Activated effector memory CD4-positive, alpha-beta T cell treated with anti-CD3 and anti-CD28 coated beads, Interleukin-2, amount 50 U/mL, for 16 hours (primary cell): Measurements from ENCODE around the gene GLTPD2.

ENCODE experiments used
- DNase-seq: peaks from one replicate; pipeline ENCODE4 v3.0.0-alpha.2; 2020

The GLTPD2 gene

DNA sequence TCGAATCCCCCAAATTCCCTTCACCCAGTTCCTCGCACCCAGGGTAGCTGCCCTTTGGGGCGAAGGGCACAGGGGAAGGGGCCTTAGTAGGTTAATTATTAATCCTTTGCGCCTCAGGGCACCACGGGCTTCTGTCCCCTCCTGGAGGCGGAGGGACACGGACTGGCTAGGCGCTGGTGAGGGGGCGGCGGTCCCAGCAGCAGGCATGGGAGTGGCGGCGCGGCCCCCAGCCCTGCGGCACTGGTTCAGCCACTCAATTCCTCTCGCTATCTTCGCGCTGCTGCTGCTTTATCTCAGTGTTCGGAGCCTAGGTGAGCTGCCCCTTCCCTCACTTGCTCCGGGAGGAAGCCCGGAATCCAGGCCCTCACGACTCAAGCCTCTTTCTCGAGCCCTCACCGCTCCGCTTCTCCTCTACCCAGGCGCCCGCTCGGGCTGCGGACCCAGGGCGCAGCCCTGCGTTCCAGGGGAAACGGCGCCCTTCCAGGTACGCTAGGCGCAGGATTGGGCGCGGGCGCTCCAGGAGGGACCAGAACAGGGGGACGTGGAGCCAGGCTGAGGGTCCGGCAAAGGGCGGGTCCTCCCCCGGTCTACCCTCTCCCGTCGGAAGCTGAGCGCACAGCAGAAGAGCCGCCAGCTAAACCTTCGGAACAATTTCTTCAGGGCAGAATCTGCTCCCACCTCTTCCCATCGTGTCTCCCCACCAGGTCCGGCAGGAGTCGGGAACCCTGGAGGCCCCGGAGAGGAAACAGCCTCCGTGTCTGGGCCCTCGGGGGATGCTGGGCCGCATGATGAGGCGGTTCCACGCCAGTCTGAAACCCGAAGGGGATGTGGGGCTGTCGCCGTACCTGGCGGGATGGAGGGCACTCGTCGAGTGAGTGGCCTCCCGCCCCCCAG lies at the start of gene GLTPD2:
Gene GLTPD2, plus strand, starts transcription at position 158 of the 894 bp plus-strand sequence. Its CDS starts 48 bp downstream, at position 206.
- no peak for DNase-seq

GRCh38 chr17:4739122-4740024 lies 49.4 kb upstream of the GLTPD2 start, which contains the start of the genes CXCL16 and ZMYND15:
Gene CXCL16, minus strand, starts transcription at chr17:4739928. Its CDS starts 589 bp downstream, at chr17:4739339.
Gene ZMYND15, plus strand, starts transcription at chr17:4739833. Its CDS starts 716 bp downstream, at chr17:4740549.
- DNase-seq: peak; percentile 86

DNA sequence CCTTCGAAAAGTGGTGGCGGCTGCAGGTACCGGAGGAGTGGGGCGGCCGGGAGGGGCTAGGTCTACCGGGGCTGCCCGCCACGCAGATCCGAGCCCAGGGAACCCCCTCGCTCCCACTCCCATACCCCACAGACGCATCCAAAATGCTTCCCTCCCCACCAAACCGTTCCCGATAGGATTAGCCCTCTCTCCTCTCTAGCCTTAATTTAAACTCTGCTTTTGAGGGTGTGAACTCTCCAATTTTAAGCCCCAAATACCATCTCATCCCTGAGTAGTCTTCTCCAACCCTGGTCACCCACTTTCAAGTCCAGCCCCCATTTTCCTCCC lies 48.8 kb upstream of the GLTPD2 start:
- no peak for DNase-seq

DNA sequence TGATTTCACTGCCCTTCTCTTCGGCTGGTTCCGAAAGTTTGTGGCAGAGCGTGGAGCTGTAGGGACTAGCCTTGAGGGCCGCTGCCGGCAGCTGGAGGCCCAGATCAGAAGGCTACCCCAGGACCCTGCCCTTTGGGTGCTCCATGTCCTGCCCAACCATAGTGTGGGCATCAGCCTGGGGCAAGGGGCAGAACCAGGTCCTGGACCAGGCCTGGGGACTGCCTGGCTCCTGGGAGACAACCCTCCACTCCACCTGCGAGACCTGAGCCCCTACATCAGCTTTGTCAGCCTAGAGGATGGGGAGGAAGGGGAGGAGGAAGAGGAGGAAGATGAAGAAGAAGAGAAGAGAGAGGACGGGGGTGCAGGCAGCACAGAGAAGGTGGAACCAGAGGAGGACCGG lies 48.2 kb upstream of the GLTPD2 start:
- no peak for DNase-seq

GRCh38 chr17:4741544-4741943 lies 47.2 kb upstream of the GLTPD2 start:
- no peak for DNase-seq

DNA sequence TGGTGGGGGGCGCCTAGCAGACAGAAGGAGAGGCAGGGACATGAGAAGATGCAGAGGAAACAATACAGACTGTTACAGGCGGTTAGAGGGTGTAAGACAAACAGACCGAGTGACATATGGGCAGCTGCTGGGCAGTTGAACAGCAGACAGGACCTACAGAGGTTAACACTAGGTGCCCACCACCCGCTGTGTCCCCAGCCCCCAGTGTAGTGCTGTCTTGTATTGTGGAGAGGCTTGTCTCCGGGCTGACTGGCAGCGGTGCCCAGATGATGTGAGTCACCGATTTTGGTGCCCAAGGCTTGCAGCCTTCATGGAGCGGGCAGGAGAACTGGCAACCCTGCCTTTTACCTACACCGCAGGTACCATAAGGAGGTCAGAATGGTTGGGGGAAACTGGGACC lies 46.6 kb upstream of the GLTPD2 start:
- no peak for DNase-seq

GRCh38 chr17:4742629-4743028 lies 46.1 kb upstream of the GLTPD2 start:
- no peak for DNase-seq

DNA sequence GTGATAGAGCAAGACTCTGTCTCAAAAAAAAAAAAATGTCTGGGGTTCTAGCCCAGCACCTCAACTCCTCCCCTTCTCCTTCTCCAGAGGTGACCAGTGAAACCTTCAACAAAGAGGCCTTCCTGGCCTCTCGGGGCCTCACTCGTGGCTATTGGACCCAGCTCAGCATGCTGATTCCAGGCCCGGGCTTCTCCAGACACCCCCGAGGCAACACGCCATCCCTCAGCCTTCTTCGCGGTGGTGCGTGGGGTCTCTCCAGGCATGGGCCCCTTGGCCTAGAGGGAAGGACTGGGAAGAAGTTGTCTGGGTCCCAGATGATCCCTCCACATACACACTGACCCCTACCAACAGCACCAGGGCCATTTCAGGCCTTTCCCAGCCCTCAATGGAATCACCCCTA lies 45.5 kb upstream of the GLTPD2 start:
- no peak for DNase-seq

- no peak for DNase-seq
These were observed 44.9 kb upstream of the GLTPD2 start for GRCh38 chr17:4743898-4744297.

- no peak for DNase-seq
These were observed 43.5 kb upstream of the GLTPD2 start for GRCh38 chr17:4744999-4745969.

- DNase-seq: no peak
These were observed 40.9 kb upstream of the GLTPD2 start for GRCh38 chr17:4747847-4748246.

GRCh38 chr17:4748686-4749085 lies 40.1 kb upstream of the GLTPD2 start:
- no peak for DNase-seq

DNA sequence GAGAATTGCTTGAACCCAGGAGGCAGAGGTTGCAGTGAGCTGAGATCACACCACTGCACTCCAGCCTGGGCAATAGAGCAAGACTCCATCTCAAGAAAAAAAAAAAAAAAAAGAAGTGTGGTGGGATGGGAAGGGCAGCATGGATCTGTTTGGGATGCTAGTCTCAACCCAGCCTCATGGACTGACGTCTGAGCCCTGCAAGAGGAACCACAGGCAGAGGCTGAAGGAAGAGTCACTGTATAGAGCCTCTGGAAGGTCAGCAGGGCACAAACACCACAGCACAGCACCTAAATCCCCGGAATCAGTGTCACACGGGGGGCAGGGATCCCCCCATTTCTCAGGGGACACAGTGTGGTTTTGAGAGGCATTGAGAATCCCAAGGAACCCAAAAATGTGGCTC lies 38.2 kb upstream of the GLTPD2 start:
- DNase-seq: no peak

DNA sequence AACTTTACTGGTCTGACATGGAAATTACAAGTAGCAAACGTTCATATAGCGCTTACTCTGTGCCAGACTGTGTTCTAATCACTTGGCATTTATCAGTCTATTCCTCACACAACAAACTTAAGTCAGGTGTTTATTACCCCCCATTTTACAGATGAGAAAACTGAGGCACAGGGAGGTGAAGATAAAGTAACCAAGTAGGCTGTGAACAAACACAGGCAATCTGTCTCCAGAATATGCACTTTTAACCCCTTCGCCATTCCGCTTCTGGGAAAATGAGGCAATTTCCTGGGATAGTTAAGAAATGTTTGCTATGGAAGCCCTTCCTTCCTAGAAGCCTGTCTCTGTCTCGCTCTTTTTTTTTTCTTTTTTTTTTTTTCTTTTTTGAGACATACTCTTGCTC lies 36.8 kb upstream of the GLTPD2 start:
- no peak for DNase-seq

DNA sequence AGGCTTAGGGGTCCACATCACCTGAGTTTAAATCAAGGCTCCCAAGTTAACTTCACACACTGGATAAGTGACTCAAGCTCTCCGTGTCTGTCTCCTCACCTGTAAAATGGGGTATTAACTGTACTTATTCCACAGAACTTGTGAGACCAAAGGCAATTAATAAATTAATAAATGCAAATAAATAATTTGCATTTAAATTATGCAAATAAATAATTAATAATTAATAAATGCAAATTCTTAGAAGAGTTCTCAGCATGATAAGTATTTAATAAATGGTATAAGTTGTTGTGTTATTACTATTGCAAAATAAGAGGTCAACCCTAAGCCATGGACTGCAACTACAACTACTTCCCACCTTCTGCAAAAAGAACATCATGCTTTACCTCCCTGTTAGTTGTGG lies 35.4 kb upstream of the GLTPD2 start:
- DNase-seq: no peak

GRCh38 chr17:4759776-4760236 lies 29.0 kb upstream of the GLTPD2 start:
- no peak for DNase-seq

- no peak for DNase-seq
These were observed 24.2 kb upstream of the GLTPD2 start for GRCh38 chr17:4764595-4764994.

GRCh38 chr17:4766201-4766600 lies 22.6 kb upstream of the GLTPD2 start:
- DNase-seq: no peak

GRCh38 chr17:4766723-4767122 lies 22.0 kb upstream of the GLTPD2 start:
- DNase-seq: no peak

GRCh38 chr17:4768298-4768697 lies 20.5 kb upstream of the GLTPD2 start:
- no peak for DNase-seq

DNA sequence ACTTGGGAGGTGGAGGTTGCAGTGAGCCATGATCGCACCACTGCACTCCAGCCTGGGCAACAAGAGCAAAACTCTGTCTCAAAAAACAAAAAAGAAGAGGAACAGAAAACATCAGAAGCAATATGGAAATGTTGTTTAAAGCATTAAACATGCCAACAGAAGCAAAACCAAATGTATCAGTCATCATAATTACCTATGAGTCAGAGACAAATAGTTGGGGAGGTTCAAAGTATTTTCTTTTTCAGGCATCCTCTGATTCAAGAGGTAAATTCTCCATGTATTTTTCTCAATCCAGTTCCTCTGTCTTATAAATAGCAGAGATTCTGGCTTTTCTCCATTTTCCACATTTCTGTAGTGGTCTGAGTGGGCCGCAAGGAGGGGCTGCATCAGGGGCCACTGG lies 19.1 kb upstream of the GLTPD2 start:
- DNase-seq: no peak

GRCh38 chr17:4771519-4772234 lies 17.1 kb upstream of the GLTPD2 start, which contains the start of gene TM4SF5:
Gene TM4SF5, plus strand, starts transcription at chr17:4771886. Its CDS starts 37 bp downstream, at chr17:4771923.
- no peak for DNase-seq
